ENCODE results near the gene TWIST2. TPM values are rescaled to one million over a fixed set of nuclear protein-coding genes. Genes with fewer than 3 reads are reported as not detected.

The TWIST2 gene
- polyA plus RNA-seq, 1 donor from 2014 or later: not detected

- H3K27ac ChIP-seq (ENCODE audit: low read length): no peak overlapping the region
- peaks cover 76% of the 10 kb centered on the region for H3K27me3 ChIP-seq (ENCODE audit: insufficient read depth, low read depth, low read length)
- no peak overlapping the region for H3K4me2 ChIP-seq (ENCODE audit: low read length)
- H2AFZ ChIP-seq (ENCODE audit: low read depth, low read length): no peak overlapping the region
- no peaks in the 10 kb centered on the region for H3K79me2 ChIP-seq (replicated peaks; ENCODE audit: insufficient read depth, low read length)
- no peak overlapping the region for H3K4me3 ChIP-seq (ENCODE audit: low read length)
- H3K9me3 ChIP-seq (ENCODE audit: low read length): no peaks in the 10 kb centered on the region
- H3K36me3 ChIP-seq (ENCODE audit: insufficient read depth, low read length): no peaks in the 10 kb centered on the region
- no peak for TF ChIP-seq EZH2 (IDR thresholded peaks at IDR 0.05; ENCODE audit: borderline replicate concordance, insufficient read depth, low read length, poor library complexity, severe bottlenecking)
- no peak for TF ChIP-seq SMC3 (conservative IDR thresholded peaks at IDR 0.05; ENCODE audit: poor library complexity)
- no peak for TF ChIP-seq EP300 (conservative IDR thresholded peaks at IDR 0.05; ENCODE audit: poor library complexity, severe bottlenecking)
- TF ChIP-seq MXI1 (conservative IDR thresholded peaks at IDR 0.05; ENCODE audit: poor library complexity, severe bottlenecking): no peak
- TF ChIP-seq CTCF (IDR thresholded peaks at IDR 0.05; ENCODE audit: poor library complexity, severe bottlenecking): no peak
- no peak for TF ChIP-seq POLR2AphosphoS5 (IDR thresholded peaks at IDR 0.05)
- no peak overlapping the region for H3K9ac ChIP-seq (ENCODE audit: low read length)
- H3K9me2 ChIP-seq (ENCODE audit: insufficient read depth, low read length): no peaks in the 10 kb centered on the region
- H3F3A ChIP-seq (ENCODE audit: insufficient read depth, low read length, poor library complexity, severe bottlenecking): no peaks in the 10 kb centered on the region
- H4K20me1 ChIP-seq (ENCODE audit: insufficient read depth): no peaks in the 10 kb centered on the region
These were observed 1.1 kb upstream of the TWIST2 start for GRCh38 chr2:238846628-238847418.

GRCh38 chr2:238847419-238847801, 475 bp upstream of the TWIST2 start:
- Histone ChIP-seq H3K27ac (ENCODE audit: low read length) (no peak overlapping the region), H3K36me3 (ENCODE audit: insufficient read depth, low read length) (no peaks in the 10 kb centered on the region), H3F3A (ENCODE audit: insufficient read depth, low read length, poor library complexity, severe bottlenecking) (no peaks in the 10 kb centered on the region), H3K9ac (ENCODE audit: low read length) (no peak overlapping the region), H3K27me3 (ENCODE audit: insufficient read depth, low read depth, low read length) (peaks cover 80% of the 10 kb centered on the region), H2AFZ (ENCODE audit: low read depth, low read length) (no peak overlapping the region), H3K4me3 (ENCODE audit: low read length) (no peak overlapping the region), H4K20me1 (ENCODE audit: insufficient read depth) (no peaks in the 10 kb centered on the region), H3K79me2 (replicated peaks; ENCODE audit: insufficient read depth, low read length) (no peaks in the 10 kb centered on the region), H3K9me2 (ENCODE audit: insufficient read depth, low read length) (no peaks in the 10 kb centered on the region), H3K4me2 (ENCODE audit: low read length) (no peak overlapping the region), H3K9me3 (ENCODE audit: low read length) (no peaks in the 10 kb centered on the region)
- TF ChIP-seq EZH2 (IDR thresholded peaks at IDR 0.05; ENCODE audit: borderline replicate concordance, insufficient read depth, low read length, poor library complexity, severe bottlenecking) (peak; percentile 63), TAF1 (IDR thresholded peaks at IDR 0.05; ENCODE audit: low read depth) (no peak)

GRCh38 chr2:238848691-238848975, 748 bp downstream of the TWIST2 start:
- Histone ChIP-seq H3K36me3 (ENCODE audit: insufficient read depth, low read length) (no peaks in the 10 kb centered on the region), H3K9me2 (ENCODE audit: insufficient read depth, low read length) (no peaks in the 10 kb centered on the region), H4K20me1 (ENCODE audit: insufficient read depth) (no peaks in the 10 kb centered on the region), H3K4me2 (ENCODE audit: low read length) (no peak overlapping the region), H3K79me2 (replicated peaks; ENCODE audit: insufficient read depth, low read length) (no peaks in the 10 kb centered on the region), H2AFZ (ENCODE audit: low read depth, low read length) (no peak overlapping the region), H3K9ac (ENCODE audit: low read length) (no peak overlapping the region), H3F3A (ENCODE audit: insufficient read depth, low read length, poor library complexity, severe bottlenecking) (no peaks in the 10 kb centered on the region), H3K9me3 (ENCODE audit: low read length) (no peaks in the 10 kb centered on the region), H3K27me3 (ENCODE audit: insufficient read depth, low read depth, low read length) (peaks cover 80% of the 10 kb centered on the region), H3K4me3 (ENCODE audit: low read length) (peak overlapping the region; percentile 66), H3K27ac (ENCODE audit: low read length) (no peak overlapping the region)
- TF ChIP-seq MXI1 (conservative IDR thresholded peaks at IDR 0.05; ENCODE audit: poor library complexity, severe bottlenecking) (no peak), REST (IDR thresholded peaks at IDR 0.05; ENCODE audit: borderline replicate concordance) (no peak), TAF1 (IDR thresholded peaks at IDR 0.05; ENCODE audit: low read depth) (no peak), CTCF (IDR thresholded peaks at IDR 0.05; ENCODE audit: poor library complexity, severe bottlenecking) (no peak), POLR2AphosphoS5 (IDR thresholded peaks at IDR 0.05) (no peak), RAD21 (conservative IDR thresholded peaks at IDR 0.05) (no peak), EZH2 (IDR thresholded peaks at IDR 0.05; ENCODE audit: borderline replicate concordance, insufficient read depth, low read length, poor library complexity, severe bottlenecking) (no peak), SMC3 (conservative IDR thresholded peaks at IDR 0.05; ENCODE audit: poor library complexity) (no peak), EP300 (conservative IDR thresholded peaks at IDR 0.05; ENCODE audit: poor library complexity, severe bottlenecking) (no peak)

Data from neural cell (in vitro differentiated cells).